HG02885 (cell line): ENCODE results near the gene CDC20.
"Not testable (repeated sequence)": the region's sequence is repeated elsewhere in the genome, so short reads cannot be mapped to it uniquely, and the experiment has no call there.

Source experiments
- ATAC-seq: cut with Tn5 transposase; IDR thresholded peaks from one replicate; pipeline ENCODE4 v1.9.1; 2021; ENCODE audit warnings: mild to moderate bottlenecking; ENCODE audit not compliant: unreplicated experiment, poor library complexity

Gene CDC20

DNA sequence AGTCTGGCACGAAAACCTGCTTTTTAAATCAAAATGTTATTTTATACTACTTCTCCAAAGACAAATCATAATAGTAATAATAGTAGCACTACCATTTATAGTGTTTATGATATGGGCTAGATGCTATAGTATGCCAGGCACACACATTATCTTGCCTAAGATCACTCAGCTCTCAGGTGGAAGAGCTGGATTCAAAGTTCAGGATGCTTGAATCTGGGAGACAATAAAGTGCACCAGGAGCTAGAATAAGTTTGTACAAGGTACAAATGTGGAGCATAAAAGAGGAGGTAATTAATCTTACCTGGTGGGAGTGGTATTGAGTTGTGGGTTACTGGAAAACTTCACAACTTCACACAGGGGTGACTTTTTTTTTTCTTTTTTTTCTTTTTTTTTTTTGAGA, 19.1 kb downstream of the CDC20 start:
- no peak for ATAC-seq

DNA sequence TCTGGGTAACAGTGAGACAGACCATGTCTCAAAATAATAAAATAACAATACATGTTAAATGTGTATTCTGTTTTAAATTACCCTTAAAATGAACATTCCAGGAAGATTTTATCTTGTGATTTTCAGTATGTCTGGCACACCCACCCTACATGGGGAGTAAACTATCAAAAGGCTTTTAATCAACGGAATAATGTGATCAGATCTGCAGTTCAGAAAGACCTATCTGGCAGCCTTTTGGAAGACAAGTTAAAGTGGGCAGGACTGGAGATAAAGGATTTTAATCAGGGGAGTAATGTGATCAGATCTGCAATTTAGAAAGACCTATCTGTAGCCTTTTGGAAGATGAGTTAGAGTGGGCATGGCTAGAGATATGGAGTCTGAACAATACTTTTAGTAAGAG, 20.7 kb downstream of the CDC20 start:
- ATAC-seq: no peak

- ATAC-seq: no peak
These were observed 22.8 kb downstream of the CDC20 start for GRCh38 chr1:43381612-43382011.

GRCh38 chr1:43382027-43382779, 23.4 kb downstream of the CDC20 start:
- no peak for ATAC-seq

DNA sequence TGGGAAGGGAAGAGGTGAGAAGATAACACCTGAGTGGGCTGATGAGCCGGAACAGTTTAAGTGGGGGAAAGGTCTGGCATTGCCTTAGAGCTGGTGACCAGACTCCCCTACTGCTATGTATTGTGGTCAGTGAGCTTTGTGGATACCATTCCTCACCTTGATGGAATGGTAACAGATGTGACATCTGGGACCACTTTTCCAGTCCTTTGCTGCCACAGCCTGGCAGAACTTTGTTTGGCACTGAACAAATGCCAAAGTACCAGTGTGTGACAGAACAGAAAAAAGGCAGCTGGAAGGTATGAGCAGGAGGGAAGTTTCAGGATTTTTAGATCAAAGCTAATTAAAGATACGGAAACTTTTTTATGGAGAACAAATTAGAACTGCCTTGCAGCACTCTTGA, 24.7 kb downstream of the CDC20 start:
- ATAC-seq: no peak

- ATAC-seq: no peak
These were observed 27.9 kb downstream of the CDC20 start for GRCh38 chr1:43386676-43387075.

DNA sequence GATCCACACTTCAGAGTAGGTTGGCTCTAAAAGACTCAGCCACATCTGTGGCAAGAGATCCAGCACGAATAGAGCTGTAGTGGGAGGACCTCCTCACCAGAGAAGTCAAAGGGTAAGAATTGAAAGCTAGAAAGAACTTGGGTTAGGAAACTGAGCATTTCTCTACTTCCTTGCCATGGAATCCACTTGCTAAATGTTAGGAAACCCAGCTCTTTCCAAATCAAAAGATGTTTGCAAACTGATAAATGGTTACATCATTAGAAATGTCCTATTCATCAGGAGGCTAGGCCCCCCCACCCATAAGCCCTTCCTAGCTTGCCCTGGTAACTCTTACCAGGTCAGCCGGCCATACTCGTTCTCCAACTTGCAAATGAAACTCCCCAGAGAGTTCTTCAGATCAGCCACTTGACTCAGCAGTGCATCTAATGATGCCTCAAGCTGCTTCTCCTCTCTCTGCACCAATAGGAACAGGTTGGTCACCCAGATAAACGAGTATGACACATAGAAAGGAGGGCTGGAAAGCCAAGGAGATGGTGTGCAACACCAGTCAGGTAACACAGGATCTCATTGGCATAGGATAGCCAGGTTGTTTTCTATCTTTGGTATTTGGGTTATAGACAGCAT, 29.3 kb downstream of the CDC20 start:
- ATAC-seq: no peak

- ATAC-seq: no peak
These were observed 29.8 kb downstream of the CDC20 start for GRCh38 chr1:43388613-43389012.

DNA sequence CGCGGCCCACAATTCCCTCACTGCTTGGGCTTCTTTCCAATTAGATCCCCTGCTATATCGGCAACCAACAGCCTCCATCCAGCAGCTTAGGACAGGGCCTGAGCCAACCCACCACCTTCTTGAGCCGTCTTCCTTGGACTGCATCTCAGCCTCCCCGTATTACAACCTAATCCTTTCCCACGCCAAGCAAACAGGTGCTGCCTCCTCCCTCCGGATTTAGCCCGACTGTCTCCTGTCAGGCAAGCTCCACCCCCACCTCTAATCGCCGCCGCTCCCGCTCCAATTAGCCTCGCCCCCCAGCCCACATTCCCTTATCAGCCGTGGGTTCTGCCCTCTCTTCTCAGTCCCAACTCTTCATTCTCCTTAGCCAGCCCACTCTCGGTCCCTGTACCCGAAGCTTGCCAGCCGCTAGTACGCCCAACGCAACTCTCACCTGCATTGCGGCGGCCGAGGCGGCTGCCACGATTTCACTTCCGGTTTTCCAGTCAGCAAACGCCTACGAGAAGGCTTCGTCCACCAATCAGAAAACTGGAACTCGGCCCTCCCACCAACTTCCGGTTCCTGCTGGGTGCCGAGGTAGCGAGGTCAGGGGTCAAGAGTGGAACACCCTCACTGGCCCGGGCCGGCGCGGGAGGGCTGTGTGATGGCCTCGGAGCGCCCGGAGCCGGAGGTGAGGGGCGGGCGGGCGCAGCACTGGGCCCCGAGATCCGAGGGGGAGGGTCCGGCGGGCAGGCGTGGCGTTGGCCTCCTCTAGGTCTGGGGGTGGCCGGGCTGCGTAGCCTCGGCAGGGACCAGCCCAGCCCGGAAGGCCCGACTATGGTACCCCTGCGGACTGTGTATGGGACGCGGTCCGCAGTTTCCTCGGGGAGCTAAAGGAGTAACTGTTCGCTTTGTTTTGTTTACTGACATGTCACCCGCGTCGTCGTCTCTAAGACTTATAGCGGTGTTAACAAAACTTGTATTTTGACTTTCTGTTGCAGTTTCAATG, 30.8 kb downstream of the CDC20 start, which contains the start of the genes MED8 and SZT2:
MED8 (minus strand) TSS at position 475 of the 988 bp plus-strand sequence; CDS start at position 439, 36 bp downstream.
SZT2 (plus strand) TSS at position 574 of the 988 bp plus-strand sequence; CDS start at position 644, 70 bp downstream.
- ATAC-seq: peak; percentile 95

DNA sequence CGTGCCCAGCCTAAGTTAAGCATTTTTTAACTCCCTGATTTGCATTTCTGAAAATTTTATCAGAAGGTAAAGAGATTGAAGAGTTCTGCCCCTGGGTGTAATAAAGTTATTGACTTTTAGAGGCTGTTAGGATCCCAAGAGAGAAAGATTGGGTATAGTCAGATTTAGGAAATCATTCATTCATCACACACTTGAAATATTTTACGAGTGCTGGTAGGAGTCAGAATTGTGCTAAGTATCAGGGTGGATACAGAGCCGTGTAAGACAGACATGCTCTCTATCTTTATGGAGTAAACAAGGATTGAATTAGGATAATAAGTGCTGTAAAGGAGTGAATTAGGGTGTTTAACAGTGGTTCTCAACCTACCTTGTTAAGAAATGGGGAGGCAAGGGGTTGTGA, 33.9 kb downstream of the CDC20 start:
- ATAC-seq: no peak

DNA sequence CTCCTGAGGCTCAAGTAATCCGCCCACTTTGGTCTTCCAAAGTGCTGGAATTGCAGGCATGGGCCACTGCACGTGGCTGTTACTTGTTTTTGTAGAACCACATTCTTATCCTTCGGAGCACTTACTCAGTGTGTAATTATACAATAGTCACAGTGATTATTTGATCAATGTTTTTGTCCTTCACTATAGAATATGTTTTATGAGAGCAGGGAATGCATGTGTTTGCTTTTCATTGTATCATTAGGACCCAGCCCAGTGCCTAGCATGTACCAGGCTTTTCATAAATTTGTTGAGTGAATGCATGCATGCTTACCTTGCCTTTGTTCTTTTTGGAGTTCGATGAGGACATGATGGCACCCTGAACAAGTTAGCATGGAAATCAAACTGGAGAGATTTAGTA, 36.7 kb downstream of the CDC20 start:
- no peak for ATAC-seq

DNA sequence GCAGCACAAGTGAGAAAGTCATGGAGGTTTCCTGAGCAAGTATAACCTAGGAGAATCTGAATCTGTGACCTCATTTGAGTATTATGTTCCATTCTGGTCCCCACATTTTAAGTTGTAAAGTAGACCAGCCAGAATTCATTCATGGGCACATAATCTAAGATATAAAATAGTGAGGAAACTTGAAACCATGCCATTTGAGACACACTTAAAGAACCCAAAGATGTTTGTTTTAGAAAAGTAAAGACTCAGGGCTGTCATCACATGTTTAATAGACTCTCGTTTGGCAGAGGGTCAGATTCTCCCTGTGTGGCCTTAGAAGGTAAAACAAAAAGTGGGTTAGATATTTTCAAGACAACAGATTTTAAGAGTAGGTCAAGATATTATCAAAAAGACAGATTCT, 37.3 kb downstream of the CDC20 start:
- no peak for ATAC-seq

DNA sequence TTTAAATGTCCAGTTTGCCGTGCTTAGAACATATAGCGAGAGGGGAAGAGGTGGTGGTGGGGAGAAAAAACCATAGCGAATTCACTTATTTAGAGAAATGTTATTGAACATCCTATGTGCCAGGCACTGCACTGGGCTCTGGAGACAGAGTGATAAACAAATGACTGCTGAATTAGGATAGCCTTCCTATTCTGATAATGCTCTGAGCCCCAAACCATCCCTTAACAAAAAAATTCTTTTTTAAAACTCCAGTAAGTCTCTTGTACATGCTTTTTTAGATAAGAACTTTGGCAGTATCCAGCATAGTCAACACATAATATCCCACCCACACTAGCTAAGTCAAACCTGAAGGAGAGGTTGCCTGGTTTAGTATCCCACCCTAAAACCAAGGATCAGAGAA, 39.4 kb downstream of the CDC20 start:
- ATAC-seq: no peak

DNA sequence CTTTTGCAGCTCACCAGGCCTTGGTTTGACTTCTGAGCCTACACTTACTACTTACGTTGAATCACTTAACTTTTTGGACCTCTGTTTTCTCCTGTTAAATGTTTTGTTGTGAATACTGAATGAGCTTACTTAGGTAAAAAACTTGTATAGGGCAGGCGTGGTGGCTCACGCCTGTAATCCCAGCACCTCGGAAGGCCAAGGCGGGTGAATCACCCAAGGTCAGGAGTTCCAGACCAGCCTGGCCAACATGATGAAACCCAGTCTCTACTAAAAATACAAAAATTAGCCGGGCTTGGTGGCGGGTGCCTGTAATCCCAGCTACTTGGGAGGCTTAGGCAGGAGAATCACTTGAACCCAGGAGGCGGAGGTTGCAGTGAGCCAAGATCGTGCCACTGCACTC, 41.7 kb downstream of the CDC20 start:
- not testable (repeated sequence) for ATAC-seq

GRCh38 chr1:43402089-43402865, 43.5 kb downstream of the CDC20 start:
- ATAC-seq: no peak

DNA sequence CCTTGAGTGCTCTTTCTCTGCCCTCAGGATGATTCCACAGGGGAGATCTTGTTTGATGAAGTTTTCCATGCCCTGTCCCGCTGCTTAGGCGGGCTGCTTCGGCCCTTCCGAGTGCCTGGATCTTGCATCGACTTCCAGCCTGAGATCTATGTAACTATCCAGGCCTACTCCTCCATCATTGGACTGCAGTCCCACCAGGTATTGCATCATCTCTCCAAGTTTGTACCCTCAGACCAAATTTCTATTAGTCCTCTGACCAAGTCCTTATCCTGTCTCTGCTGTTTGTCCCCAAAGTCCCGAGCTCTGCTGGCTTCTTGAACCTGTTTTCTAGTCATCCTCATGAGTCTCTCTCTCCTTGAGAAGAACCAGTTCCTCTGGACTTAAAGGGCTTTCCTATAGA, 45.6 kb downstream of the CDC20 start:
- ATAC-seq: no peak

DNA sequence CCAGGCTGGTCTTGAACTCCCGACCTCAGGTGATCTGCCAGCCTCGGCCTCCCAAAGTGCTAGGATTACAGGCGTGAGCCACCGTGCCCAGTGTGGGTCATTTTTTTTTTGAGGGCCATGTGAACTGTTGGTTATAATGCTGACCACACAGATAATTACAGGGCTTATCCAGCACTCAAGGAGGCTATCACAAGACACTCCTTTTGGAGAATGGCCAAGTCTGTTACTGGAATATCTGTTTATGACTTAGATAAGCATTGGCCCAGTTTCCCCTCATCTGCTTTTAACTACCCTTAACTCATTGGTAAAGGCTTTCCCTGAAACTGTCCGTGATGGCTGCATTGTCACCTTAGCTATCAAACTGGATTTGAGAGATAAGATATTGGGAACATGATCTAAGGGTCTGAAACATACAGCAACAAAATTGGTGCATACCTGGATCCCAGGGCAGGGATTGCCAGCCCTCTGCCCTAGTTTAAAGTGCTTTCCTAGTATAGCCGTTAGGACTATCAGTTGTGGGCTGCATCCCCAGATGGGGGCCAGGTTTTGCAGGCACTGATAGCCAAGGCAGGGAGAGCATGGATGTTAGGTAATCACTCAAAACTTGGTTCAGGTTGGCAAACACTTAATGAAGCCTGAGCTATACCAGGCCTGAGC, 46.6 kb downstream of the CDC20 start:
- ATAC-seq: no peak

GRCh38 chr1:43405876-43406234, 47.1 kb downstream of the CDC20 start:
- no peak for ATAC-seq

- ATAC-seq: no peak
These were observed 51.8 kb downstream of the CDC20 start for GRCh38 chr1:43410571-43410970.
